GM18498 (cell line): ENCODE measurements around the gene SCYGR1.
"Not testable (repeated sequence)": the region's sequence is repeated elsewhere in the genome, so short reads cannot be mapped to it uniquely, and the experiment has no call there.

Experiments
- ATAC-seq: cut with Tn5 transposase; IDR thresholded peaks from one replicate; pipeline ENCODE4 v1.9.1; 2021; ENCODE audit warnings: mild to moderate bottlenecking, moderate library complexity; ENCODE audit not compliant: unreplicated experiment

The SCYGR1 gene

GRCh38 chr2:227374158-227374557, 13.6 kb downstream of the SCYGR1 start:
- peak; percentile 54 for ATAC-seq

- ATAC-seq = no peak
Observed at GRCh38 chr2:227373389-227373788, 14.4 kb downstream of the SCYGR1 start.

GRCh38 chr2:227370791-227371312, 16.9 kb downstream of the SCYGR1 start:
- no peak for ATAC-seq

GRCh38 chr2:227370092-227370491, 17.7 kb downstream of the SCYGR1 start:
- no peak for ATAC-seq

- no peak for ATAC-seq
Observed at GRCh38 chr2:227368574-227368973, 19.2 kb downstream of the SCYGR1 start.

GRCh38 chr2:227367427-227367795, 20.3 kb downstream of the SCYGR1 start:
- no peak for ATAC-seq

GRCh38 chr2:227366769-227367426, 20.9 kb downstream of the SCYGR1 start:
- no peak for ATAC-seq

- ATAC-seq = no peak
Observed at GRCh38 chr2:227365833-227366232, 21.9 kb downstream of the SCYGR1 start.

- not testable (repeated sequence) for ATAC-seq
Observed at GRCh38 chr2:227364585-227365263, 23.0 kb downstream of the SCYGR1 start.

GRCh38 chr2:227363756-227364155, 24.0 kb downstream of the SCYGR1 start:
- no peak for ATAC-seq

GRCh38 chr2:227360351-227360750, 27.4 kb downstream of the SCYGR1 start:
- ATAC-seq = no peak

GRCh38 chr2:227351639-227352038, 36.1 kb downstream of the SCYGR1 start:
- ATAC-seq = peak; percentile 67

GRCh38 chr2:227349989-227350612, 37.6 kb downstream of the SCYGR1 start:
- ATAC-seq = no peak

- no peak for ATAC-seq
Observed at GRCh38 chr2:227348324-227348723, 39.4 kb downstream of the SCYGR1 start.

- ATAC-seq = no peak
Observed at GRCh38 chr2:227347117-227347516, 40.6 kb downstream of the SCYGR1 start.

GRCh38 chr2:227344231-227344630, 43.5 kb downstream of the SCYGR1 start:
- no peak for ATAC-seq

GRCh38 chr2:227341553-227341952, 46.2 kb downstream of the SCYGR1 start:
- no peak for ATAC-seq

- ATAC-seq = no peak
Observed at GRCh38 chr2:227340106-227340505, 47.6 kb downstream of the SCYGR1 start.

- no peak for ATAC-seq
Observed at GRCh38 chr2:227339098-227339599, 48.6 kb downstream of the SCYGR1 start.
